NCI-H82 treated with DMSO at 0.1 percent for 48 hours (cell line): Measurements from ENCODE around the gene IRX3.

Experiments
- DNase-seq: peaks from one replicate; lab custom pipeline; 2025; ENCODE audit not compliant: unreplicated experiment; lab: John Stamatoyannopoulos, UW

IRX3 gene

GRCh38 chr16:54286366-54287130, at the start of gene IRX3:
Gene IRX3, minus strand, starts transcription at chr16:54286787. Its CDS starts 737 bp downstream, at chr16:54286050.
- DNase-seq, result peak; percentile 37

DNA sequence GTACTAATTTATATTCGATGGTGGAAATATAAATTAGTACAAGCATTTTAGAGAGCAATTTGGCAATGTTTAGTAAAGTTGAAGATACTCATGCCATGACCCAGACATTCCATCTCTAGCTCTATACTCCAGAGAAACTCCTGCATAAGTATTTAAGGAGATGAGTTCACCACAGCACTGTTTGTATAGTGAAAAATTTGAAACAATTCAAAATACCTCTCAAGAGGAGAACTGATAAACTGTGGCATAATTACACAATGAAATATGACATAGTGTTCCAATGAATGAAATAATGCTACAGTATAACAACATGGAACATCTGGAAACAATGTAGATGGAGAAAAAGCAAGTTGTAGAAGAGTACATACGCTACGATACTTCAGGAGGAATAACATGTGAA, 48.6 kb upstream of the IRX3 start:
- DNase-seq, result no peak

DNA sequence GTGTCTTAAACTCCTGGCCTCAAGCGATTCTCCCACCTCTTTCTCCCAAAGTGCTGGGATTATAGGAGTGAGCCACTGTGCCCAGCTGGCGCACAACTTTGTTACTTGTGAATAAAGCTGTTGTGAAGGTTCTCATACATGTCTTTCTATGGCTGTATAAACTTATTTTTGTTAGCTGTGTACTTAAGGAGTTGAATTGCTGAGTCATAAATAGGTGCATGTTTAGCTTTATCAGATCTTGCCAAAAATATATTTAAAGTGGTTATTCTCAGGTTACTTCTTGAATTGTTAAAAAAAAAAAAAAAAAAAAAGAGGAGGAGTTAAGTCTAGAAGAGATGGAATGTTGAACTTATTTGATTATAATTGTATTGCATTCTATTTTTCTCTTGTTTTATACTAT, 47.6 kb upstream of the IRX3 start:
- no peak for DNase-seq

DNA sequence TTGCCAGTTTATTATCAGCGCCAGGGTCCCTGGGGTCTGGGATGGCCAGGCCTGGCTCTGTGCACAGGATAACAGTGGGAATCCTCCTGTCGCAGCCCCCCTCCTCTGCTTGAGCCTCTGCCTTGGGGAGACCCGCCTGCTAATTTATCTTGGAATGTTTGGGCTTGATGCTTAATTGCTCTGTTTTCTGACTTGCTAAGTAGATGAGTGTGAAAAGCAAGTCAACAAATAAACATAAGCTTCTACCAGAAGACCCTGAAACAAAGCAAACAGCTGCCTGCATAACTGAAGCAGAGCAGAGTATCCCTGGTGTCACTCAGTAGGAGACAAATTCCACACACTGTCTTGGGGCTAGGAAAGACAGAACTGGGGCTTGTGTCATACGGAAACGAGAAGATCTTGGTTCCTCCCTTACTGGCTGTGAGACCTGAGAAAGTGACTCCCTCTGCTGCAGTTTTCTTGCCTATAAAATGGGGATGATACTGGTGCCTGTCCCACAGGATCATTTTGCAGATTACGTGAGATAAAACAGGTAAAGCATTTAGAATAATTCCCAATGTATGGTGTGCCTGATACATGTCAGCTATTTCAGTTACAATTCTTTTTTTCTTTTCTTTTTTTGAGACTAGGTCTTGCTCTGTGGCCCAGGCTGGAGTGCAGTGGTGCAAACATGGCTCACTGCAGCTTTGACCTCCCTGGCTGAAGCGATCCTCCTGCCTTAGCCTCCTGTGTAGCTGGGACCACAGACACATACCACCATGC, 44.8 kb upstream of the IRX3 start:
- DNase-seq, result no peak

- DNase-seq, result no peak
Observed at GRCh38 chr16:54327609-54328008, 41.0 kb upstream of the IRX3 start.

GRCh38 chr16:54326266-54326662, 39.7 kb upstream of the IRX3 start:
- DNase-seq, result no peak

GRCh38 chr16:54325616-54326265, 39.2 kb upstream of the IRX3 start:
- DNase-seq, result no peak

- DNase-seq, result no peak
Observed at GRCh38 chr16:54324716-54325115, 38.1 kb upstream of the IRX3 start.

- DNase-seq, result no peak
Observed at GRCh38 chr16:54320697-54321340, 34.2 kb upstream of the IRX3 start.

DNA sequence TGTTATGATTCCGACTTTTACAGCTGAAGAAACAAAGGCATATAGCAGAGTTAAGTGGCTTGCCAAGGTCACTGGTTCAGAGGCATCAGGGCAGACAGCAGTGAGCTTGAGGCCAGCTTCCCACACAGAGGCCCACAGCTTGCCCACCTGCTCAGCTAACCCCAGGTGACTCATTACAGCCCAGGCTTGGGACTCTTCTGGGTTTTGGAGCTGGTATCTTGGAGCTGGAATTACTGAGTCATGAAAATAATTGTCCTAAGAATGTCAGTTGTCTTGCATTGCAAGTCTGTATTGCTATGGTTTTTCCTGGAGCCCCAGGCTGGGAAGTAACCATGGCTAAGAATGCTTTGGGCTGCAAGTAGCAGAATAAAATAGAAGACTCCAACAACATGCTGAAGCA, 32.4 kb upstream of the IRX3 start:
- no peak for DNase-seq

GRCh38 chr16:54317101-54317611, 30.6 kb upstream of the IRX3 start:
- no peak for DNase-seq

GRCh38 chr16:54316095-54316889, 29.7 kb upstream of the IRX3 start:
- no peak for DNase-seq

DNA sequence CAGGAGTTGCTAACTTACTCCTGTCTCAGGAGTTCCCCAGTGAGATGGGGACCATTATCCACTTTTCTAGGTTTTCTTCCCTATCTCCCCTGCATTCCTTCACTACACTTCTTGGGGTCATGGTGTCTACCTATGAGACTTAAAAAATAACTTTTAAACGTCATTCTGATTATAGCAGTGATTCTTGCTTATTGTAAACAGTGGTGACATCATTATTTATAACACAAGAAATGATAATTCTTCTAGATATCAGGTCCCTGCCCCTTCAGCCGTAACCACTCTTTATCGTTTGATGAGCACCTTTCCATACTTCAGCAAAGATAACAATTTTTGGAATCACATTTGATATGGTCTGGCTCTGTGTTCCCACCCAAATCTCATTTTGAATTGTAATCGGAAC, 27.2 kb upstream of the IRX3 start:
- no peak for DNase-seq

DNA sequence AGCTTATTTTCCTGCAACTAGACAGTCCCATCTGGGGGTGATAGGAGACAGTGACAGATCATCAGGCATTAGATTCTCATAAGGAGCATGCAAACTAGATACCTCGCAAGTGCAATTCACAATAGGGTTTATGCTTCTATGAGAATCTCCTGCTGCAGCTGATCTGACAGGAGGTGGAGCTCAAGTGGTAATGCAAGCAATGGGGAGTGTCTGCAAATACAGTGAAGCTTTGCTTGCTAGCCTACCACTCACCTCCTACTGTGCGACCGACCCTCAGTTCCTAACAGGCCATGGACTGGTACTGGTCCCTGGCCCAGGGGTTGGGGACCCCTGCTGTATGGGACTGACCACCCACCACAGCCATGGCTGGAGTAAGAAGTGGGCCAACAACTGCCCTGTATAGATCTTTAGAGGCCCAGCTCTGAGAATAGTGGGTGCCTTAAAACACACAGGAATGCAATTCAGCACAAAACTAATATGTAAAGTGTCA, 26.0 kb upstream of the IRX3 start:
- DNase-seq, result no peak

DNA sequence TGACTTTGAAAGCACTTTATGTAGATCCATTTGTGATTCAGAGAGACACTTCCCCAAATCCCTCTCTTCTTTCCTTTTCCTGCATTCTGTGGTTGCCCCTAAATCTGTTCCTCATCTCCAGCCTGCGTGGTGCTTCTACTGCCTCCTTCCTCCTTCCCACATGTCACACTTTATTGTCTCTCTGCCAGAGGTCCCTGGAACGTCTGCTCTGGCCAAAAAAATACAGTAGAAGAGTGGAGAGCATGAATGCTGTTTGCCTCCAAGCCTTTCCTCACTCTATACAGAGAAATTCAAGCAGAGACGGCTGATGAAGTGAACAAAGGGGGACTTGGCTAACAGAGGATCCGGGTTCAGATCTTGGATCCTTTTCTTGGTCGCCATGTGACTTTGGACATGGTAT, 22.8 kb upstream of the IRX3 start:
- no peak for DNase-seq

DNA sequence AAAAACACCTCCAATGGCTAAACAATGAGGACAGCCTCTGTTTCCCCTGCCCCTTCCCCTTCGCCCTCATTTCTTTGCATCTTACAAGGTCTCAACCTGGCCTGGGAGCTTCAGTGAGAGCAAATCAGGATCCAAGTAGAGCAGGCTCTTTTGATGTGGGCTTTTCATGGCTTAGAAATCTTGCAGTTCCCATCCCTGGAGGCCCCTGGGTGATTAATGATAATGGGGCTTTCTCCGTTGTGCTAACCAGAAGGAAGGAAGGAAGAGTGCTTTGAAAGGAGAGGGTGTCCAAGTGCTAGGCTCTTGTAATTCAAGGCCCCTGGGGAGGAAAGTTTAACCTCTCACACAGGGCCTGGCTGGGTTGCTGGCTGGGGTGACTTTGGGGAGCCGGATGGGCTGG, 18.5 kb upstream of the IRX3 start:
- no peak for DNase-seq

GRCh38 chr16:54303613-54304012, 17.0 kb upstream of the IRX3 start:
- no peak for DNase-seq

DNA sequence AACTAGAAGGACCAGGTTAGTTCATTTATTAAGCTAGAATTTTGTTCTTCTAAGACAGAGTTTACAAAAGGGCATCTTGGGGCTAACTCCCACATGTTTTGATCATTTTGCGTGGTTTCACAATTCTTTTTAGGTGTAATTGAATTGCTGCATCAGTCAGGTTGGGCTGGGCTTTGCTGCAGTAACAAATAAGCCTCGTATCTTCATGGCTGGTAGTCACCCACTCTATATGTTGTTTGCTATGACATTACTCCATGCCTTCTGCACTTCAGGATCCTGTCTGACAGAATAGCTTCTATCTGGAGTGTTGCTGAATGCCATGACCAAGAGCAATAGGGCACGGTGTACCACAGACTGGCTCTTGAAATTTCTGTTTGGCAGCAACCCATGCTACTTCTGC, 10.6 kb upstream of the IRX3 start:
- no peak for DNase-seq

DNA sequence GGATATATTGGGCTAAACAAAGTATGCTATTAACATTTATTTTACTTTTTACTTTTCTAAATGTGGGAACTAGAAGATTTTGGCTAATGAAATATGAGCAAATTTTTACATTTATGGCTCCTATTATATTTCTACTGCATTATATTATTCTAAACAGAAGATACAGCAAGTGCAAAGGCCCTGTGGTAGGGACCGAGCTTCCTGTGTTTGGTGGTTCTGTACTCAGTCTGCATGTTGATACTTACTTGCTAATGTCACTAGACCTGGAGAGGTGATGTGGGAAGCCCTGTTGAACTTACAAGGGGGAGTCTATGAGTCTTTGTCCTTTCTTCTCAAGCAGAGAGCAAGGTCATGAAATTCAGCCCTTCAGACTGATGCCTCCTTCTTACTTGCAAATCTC, 10.0 kb upstream of the IRX3 start:
- DNase-seq, result no peak
